Stimulated activated CD4-positive, alpha-beta T cell treated with anti-CD3 and anti-CD28 coated beads, Interleukin-2, amount 100 ng/mL, for 4 hours (primary cell): Measurements from ENCODE around the gene LTBP1.
"Not testable (repeated sequence)": the region's sequence is repeated elsewhere in the genome, so short reads cannot be mapped to it uniquely, and the experiment has no call there.

Source experiments
- DNase-seq: peaks from one replicate; pipeline ENCODE4 v3.0.0-alpha.2; 2020; ENCODE audit warnings: low read depth

The LTBP1 gene, protein sequence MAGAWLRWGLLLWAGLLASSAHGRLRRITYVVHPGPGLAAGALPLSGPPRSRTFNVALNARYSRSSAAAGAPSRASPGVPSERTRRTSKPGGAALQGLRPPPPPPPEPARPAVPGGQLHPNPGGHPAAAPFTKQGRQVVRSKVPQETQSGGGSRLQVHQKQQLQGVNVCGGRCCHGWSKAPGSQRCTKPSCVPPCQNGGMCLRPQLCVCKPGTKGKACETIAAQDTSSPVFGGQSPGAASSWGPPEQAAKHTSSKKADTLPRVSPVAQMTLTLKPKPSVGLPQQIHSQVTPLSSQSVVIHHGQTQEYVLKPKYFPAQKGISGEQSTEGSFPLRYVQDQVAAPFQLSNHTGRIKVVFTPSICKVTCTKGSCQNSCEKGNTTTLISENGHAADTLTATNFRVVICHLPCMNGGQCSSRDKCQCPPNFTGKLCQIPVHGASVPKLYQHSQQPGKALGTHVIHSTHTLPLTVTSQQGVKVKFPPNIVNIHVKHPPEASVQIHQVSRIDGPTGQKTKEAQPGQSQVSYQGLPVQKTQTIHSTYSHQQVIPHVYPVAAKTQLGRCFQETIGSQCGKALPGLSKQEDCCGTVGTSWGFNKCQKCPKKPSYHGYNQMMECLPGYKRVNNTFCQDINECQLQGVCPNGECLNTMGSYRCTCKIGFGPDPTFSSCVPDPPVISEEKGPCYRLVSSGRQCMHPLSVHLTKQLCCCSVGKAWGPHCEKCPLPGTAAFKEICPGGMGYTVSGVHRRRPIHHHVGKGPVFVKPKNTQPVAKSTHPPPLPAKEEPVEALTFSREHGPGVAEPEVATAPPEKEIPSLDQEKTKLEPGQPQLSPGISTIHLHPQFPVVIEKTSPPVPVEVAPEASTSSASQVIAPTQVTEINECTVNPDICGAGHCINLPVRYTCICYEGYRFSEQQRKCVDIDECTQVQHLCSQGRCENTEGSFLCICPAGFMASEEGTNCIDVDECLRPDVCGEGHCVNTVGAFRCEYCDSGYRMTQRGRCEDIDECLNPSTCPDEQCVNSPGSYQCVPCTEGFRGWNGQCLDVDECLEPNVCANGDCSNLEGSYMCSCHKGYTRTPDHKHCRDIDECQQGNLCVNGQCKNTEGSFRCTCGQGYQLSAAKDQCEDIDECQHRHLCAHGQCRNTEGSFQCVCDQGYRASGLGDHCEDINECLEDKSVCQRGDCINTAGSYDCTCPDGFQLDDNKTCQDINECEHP (N-terminal part only)

GRCh38 chr2:32946314-32947075 lies at the start of gene LTBP1:
LTBP1 (plus strand) TSS chr2:32946953; CDS start chr2:32947325, 372 bp downstream.
- peak; percentile 26 for DNase-seq

DNA sequence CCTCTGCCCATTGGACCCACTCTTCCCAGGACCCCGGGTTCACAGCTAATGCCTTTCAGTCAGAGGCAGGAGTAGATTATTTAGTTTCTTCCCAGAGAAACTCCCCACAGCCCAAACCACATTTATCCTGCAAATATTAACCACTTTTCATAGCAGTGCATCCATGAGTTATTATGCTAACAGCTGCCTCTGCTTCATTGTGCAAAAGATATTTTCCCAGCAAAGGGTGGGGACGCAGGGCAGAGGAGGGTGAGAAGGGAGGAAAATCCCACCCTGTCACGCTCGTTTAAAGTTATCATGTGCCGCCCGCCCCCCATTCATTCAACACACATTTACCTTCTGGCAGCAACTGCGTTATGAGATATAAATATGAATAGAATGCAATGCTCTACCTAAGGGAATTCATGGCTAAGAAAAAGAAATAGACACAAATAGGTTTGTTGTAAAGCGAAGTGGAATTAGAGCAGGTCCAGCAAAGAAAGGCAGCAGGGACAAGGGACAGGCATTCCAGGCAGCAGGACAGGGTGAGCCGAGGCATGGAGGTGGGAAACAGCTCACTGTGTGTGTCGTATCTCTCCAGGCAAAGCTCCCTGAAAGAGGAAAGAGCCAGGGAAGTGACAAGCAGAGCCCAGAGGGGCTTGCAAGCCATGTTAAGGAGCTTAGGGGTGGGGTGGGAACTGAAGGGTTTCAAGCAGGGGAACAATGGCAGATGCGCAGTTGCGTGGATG lies 46.3 kb upstream of the LTBP1 start:
- DNase-seq: no peak

DNA sequence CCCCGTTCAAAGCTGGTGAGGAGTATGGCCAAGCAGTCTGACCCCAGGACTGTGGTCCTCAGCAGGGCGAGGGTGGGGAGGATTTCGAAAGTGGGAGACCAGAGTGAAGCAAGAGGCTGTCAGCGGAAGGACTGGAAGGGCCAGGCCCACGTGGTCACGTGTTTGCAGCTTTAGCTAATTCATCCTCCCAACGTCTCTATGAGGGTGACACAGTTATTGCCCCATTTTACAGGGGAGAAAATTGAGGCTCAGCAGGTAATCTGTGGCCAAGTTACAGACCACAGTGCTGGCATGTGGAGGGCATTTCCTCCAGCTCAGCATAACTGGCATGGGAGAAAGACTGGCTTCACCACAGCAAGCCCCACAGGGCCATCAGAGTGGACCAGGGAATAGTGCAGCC lies 45.4 kb upstream of the LTBP1 start:
- no peak for DNase-seq

GRCh38 chr2:32902174-32902573 lies 44.6 kb upstream of the LTBP1 start:
- no peak for DNase-seq

DNA sequence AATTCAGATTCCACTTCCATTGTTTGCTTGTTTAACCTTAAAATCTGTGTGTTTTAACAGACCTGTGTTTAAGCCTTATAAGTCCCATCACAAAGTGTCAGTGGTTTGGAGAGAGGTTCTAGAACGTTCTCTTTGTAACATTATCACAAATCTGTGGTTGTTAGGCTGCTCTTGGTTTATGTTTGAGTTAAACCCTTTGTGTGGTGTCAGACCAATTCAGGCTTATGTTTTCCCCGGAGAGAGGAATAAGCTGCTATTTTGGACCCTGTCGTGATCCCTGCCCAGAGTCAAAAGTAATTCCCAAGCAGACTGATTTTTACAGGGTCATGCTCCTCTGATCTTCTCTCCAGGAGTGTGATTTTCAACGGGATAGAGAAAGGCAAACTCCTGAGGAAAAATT lies 43.8 kb upstream of the LTBP1 start:
- no peak for DNase-seq

GRCh38 chr2:32904074-32904473 lies 42.7 kb upstream of the LTBP1 start:
- no peak for DNase-seq

DNA sequence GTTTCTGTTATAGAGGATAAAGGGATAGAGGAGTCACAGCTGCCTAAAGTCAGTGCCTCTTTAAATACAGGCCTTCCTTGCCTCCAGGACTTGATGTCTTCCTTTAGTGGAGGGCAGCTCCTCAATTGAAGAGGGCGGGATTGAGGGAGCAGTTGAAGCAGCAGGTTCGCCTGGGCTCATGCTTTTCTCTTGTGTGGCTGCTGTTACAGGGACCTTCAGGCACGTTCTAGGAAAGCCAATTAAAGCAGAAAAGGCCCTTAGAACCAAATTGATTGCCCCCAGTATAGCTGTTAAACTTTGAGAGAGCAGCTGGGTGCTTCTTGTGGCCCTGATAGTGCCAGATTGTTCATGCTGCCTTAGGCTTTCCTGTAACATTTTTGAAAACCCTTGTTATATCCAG lies 42.0 kb upstream of the LTBP1 start:
- no peak for DNase-seq

GRCh38 chr2:32905270-32905669 lies 41.5 kb upstream of the LTBP1 start:
- no peak for DNase-seq

- DNase-seq: no peak
Observed at GRCh38 chr2:32910883-32911598, 35.7 kb upstream of the LTBP1 start.

DNA sequence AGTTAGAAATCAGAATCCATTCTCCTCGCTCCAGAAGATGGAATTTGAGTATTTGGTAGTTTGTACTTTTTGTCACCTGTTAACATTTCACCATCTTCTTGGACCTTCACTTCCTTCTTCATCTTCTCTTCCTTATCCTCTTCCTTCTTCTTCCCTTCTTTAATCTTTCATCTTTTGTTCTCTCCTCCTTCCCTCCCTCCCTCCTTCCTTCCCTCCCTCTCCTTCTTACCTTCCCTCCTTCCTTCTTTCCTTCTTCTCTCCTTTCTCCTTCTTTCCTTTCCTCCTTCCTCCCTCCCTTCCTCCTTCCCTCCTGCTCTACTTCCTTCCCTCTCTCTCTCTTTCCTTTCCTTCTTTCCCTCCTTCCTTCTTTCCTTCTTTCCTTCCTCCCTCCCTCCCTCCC lies 31.1 kb upstream of the LTBP1 start:
- DNase-seq: no peak

- DNase-seq: no peak
Observed at GRCh38 chr2:32918774-32919173, 28.0 kb upstream of the LTBP1 start.

GRCh38 chr2:32919901-32920300 lies 26.9 kb upstream of the LTBP1 start:
- DNase-seq: not testable (repeated sequence)

DNA sequence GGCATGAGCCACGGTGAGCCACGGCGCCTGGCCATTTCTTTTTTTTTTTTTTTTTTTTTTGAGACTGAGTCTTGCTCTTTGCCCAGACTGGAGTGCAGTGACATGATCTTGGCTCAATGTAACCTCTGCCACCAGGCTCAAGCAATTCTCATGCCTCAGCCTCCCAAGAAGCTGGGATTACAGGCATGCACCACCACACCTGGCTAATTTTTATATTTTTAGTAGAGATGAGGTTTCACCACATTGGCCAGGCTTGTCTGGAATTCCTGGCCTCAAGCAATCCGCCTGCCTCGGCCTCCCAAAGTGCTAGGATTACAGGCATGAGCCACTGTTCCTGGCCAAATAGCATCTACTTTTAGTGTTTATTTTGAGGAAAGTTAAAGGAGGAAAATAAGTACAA lies 25.3 kb upstream of the LTBP1 start:
- not testable (repeated sequence) for DNase-seq

DNA sequence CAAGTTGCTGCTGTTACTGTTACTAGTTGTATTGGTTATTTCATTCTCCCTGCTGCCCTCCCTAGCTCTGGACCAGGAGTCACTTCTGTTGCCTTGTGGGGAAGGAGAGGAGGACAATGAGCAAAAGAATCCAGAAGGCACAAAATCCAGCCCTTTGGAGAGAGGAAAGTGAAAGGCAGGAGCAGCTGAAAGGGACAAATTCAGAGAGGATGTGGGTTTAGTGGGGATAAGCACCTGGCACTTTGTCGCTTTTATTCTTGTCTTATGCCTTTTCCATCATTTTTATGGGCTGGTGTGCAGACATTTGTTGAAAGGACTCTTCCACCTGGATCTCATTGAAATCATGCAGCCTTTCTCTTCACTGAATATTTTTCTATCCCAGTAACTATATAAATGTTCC lies 24.3 kb upstream of the LTBP1 start:
- DNase-seq: no peak

DNA sequence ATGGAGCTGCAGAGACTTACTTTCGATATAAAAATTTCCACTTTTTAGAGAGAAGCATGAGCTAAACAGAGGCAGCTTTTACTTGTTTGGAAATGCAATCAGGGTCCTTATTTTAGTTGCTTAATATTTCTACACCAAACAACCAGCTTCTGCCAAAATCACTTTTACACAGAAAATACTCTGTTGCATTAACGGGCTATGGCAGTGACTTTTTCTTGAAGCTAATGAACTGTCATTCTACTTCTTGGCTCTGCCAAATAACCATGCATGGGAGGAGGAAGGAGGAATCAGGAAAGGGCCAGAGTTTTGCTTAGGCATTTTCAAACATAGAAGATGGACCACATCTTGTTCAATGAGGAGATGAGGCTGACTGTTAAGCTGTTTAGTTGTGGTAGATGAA lies 23.6 kb upstream of the LTBP1 start:
- DNase-seq: no peak

DNA sequence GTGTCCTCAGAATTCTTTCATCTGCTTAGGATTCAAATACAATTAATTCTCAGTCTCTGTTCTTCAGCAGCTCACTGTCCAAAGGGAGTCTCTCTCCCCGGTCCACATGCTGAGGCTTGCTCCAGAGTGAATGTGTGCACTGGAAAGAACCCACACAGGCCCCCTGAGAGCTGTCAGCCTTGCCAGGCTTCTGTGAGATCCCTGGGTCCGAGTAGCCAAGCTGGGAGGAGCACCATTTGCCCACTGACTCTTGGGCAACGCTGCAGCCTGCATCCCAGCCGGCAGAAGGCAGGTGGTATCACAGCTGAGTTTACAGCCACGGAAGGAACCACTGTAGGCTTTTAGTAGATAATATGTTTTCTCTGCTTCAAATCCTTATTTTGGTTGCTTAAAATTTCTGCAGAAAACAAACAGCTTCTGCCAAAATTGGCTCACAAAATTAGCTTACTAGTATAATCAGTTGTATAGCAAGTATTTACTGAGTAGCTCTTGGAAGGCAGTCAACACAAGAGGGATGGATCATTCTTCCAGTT lies 21.4 kb upstream of the LTBP1 start:
- DNase-seq: no peak

- DNase-seq: no peak
Observed at GRCh38 chr2:32925976-32926707, 20.6 kb upstream of the LTBP1 start.

GRCh38 chr2:32926708-32927084 lies 20.1 kb upstream of the LTBP1 start:
- DNase-seq: no peak

GRCh38 chr2:32930436-32930835 lies 16.3 kb upstream of the LTBP1 start:
- DNase-seq: no peak
